ENCODE results near the gene DCLK1. TPM values are rescaled to one million over a fixed set of nuclear protein-coding genes. Genes with fewer than 3 reads are reported as not detected.

Gene DCLK1
- total RNA-seq, 1 experiment from 2014 or later, result 36.2 TPM

GRCh38 chr13:35945368-35945767 lies 185.8 kb downstream of the DCLK1 start:
- no peak for TF ChIP-seq CTCF (conservative IDR thresholded peaks at IDR 0.05)
- Histone ChIP-seq H3K27ac (ENCODE audit: insufficient read length, low read depth, low read length) (no peak overlapping the region), H3K14ac (ENCODE audit: insufficient read depth, low read length) (no peak overlapping the region), H4K91ac (ENCODE audit: insufficient read length, low read depth, low read length) (no peak overlapping the region), H2BK5ac (ENCODE audit: insufficient read length, low read length) (no peak overlapping the region), H3K56ac (ENCODE audit: insufficient read length, low read depth, low read length) (no peak overlapping the region), H2BK12ac (ENCODE audit: insufficient read length, low read depth, low read length) (no peak overlapping the region), H3K23me2 (ENCODE audit: insufficient read length, low read depth, low read length, poor library complexity, severe bottlenecking) (no peaks in the 10 kb centered on the region), H3K79me1 (ENCODE audit: insufficient read depth, low read depth, low read length, poor library complexity, severe bottlenecking) (no peaks in the 10 kb centered on the region), H4K5ac (ENCODE audit: insufficient read length, low read depth, low read length) (no peak overlapping the region), H2BK120ac (ENCODE audit: low read depth, low read length, poor library complexity, severe bottlenecking) (no peak overlapping the region), H2AK5ac (ENCODE audit: insufficient read length, low read length) (no peak overlapping the region), H3T11ph (ENCODE audit: low read length) (no peak overlapping the region), H3K9me3 (ENCODE audit: control insufficient read depth, low read depth, low read length) (no peaks in the 10 kb centered on the region), H3K4me1 (ENCODE audit: insufficient read depth, low read length) (peaks cover 7% of the 10 kb centered on the region; the same call in 1 of the 2 replicates), H3K18ac (ENCODE audit: insufficient read length, low read depth, low read length) (no peak overlapping the region), H3K23ac (ENCODE audit: insufficient read length, low read depth, low read length) (no peak overlapping the region), H3K4ac (ENCODE audit: low read depth, low read length) (no peak overlapping the region), H4K8ac (replicated peaks; ENCODE audit: insufficient read length, low read depth, low read length) (no peak overlapping the region), H2BK20ac (ENCODE audit: low read depth, low read length, poor library complexity, severe bottlenecking) (no peak overlapping the region), H2AFZ (ENCODE audit: low read length) (no peak overlapping the region), H4K20me1 (ENCODE audit: control insufficient read depth, insufficient read depth, insufficient read length) (no peaks in the 10 kb centered on the region), H3K79me2 (ENCODE audit: insufficient read depth, low read length) (no peaks in the 10 kb centered on the region), H3K4me2 (ENCODE audit: insufficient read depth, insufficient read length, low read length) (no peak overlapping the region), H3K27me3 (ENCODE audit: insufficient read depth, low read length) (no peaks in the 10 kb centered on the region), H2BK15ac (ENCODE audit: low read depth, low read length) (no peak overlapping the region), H3K9ac (ENCODE audit: extremely low read depth, insufficient read length, low read length) (no peak overlapping the region)
- H3K4me1 Mint-ChIP-seq, result peaks cover 20 to 24% of the 10 kb centered on the region in 2 experiments
- no peak for DNase-seq
- no peaks in the 10 kb centered on the region for H3K27me3 Mint-ChIP-seq (ENCODE audit: low read depth)
- H3K36me3 Mint-ChIP-seq (ENCODE audit: insufficient read depth in 1 of 3, low read depth in 3 of 3), result peaks cover 2 to 16% (median 11%) of the 10 kb centered on the region in 3 experiments
- no peak overlapping the region for H3K27ac Mint-ChIP-seq
- no CpG with 5 or more reads among the region's 4 CpGs for WGBS (ENCODE audit: extremely low coverage, insufficient read length, low lambda C conversion rate)
- H3K9me3 Mint-ChIP-seq, result peaks cover 7 to 14% of the 10 kb centered on the region in 2 experiments
- H3K4me3 Mint-ChIP-seq, result no peak overlapping the region
